GM21390 (cell line): ENCODE results near the gene TOMM6.

Experiments
- ATAC-seq: cut with Tn5 transposase; IDR thresholded peaks from one replicate; pipeline ENCODE4 v1.9.1; 2021; ENCODE audit not compliant: unreplicated experiment

The TOMM6 gene

GRCh38 chr6:41818271-41819054 lies 31.0 kb downstream of the TOMM6 start:
- no peak for ATAC-seq

- ATAC-seq: no peak
These were observed 33.8 kb downstream of the TOMM6 start for GRCh38 chr6:41821266-41821665.

DNA sequence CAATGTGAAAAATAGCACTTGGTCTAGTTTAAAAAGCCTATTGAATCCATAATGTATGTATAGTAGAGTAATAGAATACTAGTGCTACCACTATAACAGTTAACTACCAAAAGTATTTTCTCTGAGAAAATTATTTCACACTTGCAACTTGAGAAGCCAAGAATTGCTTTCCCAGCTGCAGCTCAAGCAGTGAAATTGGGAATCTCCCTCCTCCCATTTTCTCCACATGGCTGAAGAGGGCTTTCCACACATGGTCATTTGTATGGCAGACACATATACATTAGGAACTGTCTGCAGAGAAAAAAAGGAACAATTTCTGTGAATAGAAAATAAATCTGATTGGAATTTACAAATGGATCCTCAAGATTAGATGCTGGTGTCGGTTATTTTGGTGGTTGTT lies 34.5 kb downstream of the TOMM6 start:
- ATAC-seq: no peak

DNA sequence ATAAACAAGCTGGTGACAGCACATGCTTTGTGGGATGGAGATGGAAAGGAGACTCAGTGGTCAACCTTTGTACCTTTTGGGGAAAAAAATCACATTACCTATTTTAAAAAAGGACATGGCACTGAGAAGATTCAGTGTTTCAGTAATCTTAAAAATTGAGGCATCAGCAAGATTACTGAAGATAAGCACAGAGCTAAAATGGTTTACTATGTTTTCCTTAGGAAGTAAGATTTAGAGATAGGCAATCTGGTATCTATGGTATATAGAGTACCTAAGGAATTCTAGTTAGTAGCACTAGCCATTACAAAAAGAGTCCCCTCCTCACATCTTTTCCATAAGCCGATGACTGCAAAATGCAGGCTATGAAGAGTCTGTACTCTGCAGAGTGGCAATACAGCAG lies 35.7 kb downstream of the TOMM6 start:
- no peak for ATAC-seq

DNA sequence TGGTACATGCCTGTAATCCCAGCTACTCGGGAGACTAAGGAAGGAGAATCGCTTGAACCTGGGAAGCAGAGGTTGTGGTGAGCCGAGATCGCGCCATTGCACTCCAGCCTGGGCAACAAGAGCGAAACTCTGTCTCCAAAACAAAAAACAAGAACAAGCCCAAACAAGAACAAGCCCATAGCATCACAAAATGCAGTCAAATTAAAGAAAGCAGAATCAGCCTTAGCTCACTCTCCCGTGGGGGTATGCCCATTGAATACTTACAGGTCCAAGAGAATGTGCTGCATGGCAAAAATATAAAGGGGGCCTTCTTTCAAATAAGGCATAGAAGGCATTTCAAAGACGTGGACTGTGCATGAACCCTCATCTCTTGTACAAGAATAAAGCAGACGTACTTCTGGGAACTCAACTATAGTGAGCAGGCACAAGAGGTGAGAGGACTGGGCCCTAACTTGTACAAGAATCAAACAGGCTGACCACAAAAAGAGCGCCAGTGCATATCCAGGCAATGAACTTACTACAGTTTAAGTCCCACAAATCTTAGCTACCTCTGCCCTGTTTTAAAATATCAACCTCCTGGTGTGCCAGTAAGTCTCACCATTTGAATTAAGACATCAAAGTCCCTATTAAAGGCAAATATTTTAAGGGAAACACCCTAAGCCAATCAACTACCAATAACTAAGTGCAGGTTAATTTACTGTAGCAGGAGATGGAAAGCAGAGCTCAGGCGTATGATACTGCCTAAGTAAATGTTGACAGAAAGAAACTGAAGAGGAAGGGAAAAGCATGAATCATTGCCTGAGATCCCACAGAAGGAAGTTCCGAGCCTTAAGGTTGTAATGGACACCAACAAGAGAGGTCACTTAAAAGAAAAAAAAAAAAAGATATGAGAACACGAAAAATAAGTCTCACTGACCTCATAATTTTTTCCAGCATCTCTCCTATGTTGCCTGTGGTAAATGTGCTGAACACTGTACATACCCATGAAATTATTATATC lies 37.4 kb downstream of the TOMM6 start:
- ATAC-seq: no peak

DNA sequence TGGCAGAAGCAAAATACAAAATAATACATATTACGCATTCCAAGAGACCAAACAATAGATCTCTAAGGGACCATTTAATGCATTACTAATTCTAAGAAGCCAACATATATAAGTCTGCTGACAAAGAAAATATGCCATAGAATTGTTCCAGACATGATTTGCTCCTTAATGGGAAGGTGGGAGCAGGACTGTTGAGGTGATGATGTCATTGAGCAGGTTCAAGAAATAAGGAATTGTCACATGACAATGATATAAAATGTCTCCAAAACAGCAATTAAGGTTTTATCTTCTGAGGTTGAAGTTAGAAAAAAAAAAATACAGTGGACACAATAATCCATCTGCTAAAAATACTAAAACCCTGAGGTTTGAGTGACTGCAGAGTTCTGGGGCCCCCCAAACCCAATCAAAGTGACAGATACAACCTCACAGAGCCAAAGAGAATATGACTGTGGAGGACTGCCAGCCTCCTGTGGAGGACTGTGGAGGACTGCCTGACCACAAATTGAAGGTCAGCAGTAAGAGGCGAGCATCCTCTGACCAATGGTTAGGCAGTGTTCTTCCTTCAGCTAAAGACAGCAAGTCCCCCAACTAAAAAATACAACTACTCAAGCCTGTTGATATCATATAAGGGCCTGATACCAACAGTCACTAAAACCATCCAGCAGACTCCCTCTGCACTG lies 39.0 kb downstream of the TOMM6 start:
- no peak for ATAC-seq

GRCh38 chr6:41832263-41832662 lies 44.8 kb downstream of the TOMM6 start:
- no peak for ATAC-seq

DNA sequence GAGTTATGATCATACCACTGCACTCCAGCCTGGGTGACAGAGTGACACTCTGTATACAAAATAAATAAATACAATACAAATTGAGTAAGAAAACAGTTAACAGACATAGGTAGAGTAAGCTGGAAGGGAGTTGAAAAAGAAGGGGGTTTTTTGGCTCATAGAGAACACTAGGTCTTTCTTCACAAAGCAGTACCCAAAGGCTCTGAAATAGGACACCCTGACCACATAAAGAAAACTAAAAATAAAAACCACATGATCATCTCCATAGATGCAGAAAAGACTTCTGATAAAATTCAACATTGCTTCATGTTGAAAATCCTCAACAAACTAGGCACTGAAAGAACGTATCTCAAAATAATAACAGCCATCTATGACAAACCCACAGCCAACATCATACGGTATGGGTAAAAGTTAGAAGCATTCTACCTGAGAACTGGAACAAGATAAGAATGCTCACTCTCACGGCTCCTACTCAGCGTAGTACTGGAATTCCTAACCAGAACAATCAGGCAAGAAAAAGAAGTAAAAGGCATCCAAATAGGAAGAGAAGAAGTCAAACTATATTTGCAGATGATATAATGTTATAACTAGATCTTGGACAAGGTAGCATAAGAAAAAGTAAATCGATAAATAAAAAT lies 48.6 kb downstream of the TOMM6 start:
- no peak for ATAC-seq

- ATAC-seq: no peak
These were observed 49.2 kb downstream of the TOMM6 start for GRCh38 chr6:41836660-41837052.
